Suprapubic skin (tissue), 4 donors: Measurements from ENCODE around the gene HCK.

Experiments
- EP300 ChIP-seq: sonication (generic); formaldehyde crosslinking; IDR thresholded peaks from one replicate; pipeline ENCODE4 v1.6.1; 2017; ENCODE audit warnings: antibody characterized with exemption
- POLR2A ChIP-seq, 2 donors: fragments of 450-650 bp; IDR thresholded peaks; one replicate each; pipeline ENCODE4 v1.6.1; 2017; ENCODE audit warnings: antibody characterized with exemption in 2 of 2, mild to moderate bottlenecking in 2 of 2, moderate library complexity in 2 of 2
- POLR2AphosphoS5 ChIP-seq, 3 donors: sonication (generic); formaldehyde crosslinking; IDR thresholded peaks; one replicate each; pipeline ENCODE4 v1.6.1; 2017; ENCODE audit warnings: antibody characterized with exemption in 3 of 3
- TF ChIP-seq, protein P1 (sequence below), 2 donors: fragments of 200-600 bp in 1 of 2; fragments of 450-650 bp in 1 of 2; sonication (generic) in 1 of 2; IDR thresholded peaks; one replicate each; pipeline ENCODE4 v1.5.1; 2016 to 2019; ENCODE audit warnings: antibody characterized with exemption in 2 of 2, mild to moderate bottlenecking in 1 of 2, moderate library complexity in 1 of 2

DNA sequence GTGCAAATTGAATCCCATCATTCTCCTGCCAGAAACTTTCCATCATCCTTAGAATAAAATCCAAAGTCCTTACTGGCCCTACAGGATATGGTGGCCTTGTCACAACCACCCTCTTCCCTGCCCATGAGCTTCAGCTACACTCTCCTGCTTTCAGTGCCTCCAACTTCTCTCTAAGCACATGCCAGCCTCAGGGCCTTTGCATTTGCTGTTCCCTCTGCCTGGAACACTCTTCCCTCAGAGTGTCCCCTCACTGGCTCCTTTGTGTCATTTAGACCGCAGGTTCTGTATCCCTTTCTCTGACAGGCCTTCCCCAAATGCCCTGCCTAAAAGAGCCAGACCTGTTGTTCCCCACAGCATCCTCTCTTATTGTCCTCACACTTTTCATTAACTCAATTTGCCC is 18.2 kb downstream of the HCK start:
- TF ChIP-seq, protein P1, sequence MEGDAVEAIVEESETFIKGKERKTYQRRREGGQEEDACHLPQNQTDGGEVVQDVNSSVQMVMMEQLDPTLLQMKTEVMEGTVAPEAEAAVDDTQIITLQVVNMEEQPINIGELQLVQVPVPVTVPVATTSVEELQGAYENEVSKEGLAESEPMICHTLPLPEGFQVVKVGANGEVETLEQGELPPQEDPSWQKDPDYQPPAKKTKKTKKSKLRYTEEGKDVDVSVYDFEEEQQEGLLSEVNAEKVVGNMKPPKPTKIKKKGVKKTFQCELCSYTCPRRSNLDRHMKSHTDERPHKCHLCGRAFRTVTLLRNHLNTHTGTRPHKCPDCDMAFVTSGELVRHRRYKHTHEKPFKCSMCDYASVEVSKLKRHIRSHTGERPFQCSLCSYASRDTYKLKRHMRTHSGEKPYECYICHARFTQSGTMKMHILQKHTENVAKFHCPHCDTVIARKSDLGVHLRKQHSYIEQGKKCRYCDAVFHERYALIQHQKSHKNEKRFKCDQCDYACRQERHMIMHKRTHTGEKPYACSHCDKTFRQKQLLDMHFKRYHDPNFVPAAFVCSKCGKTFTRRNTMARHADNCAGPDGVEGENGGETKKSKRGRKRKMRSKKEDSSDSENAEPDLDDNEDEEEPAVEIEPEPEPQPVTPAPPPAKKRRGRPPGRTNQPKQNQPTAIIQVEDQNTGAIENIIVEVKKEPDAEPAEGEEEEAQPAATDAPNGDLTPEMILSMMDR (IDR thresholded peaks at IDR 0.05), result no peak
- no peak for TF ChIP-seq POLR2AphosphoS5 (IDR thresholded peaks at IDR 0.05)
- no peak for TF ChIP-seq POLR2A (IDR thresholded peaks at IDR 0.05)
- TF ChIP-seq EP300, result no peak
